HL-60 (cell line): ENCODE results near the gene METTL23.
"Not testable (repeated sequence)": the region's sequence is repeated elsewhere in the genome, so short reads cannot be mapped to it uniquely, and the experiment has no call there.

Experiments
- DNase-seq, 2 experiments: peaks; one replicate each; pipeline ENCODE4 v3.0.0-alpha.2; 2010 to 2020; ENCODE audit warnings: low read depth in 1 of 2, low spot score in 1 of 2
- H3K27ac ChIP-seq: fragments of 250-450 bp; sonication (Bioruptor Pico); replicated peaks from 2 replicates; pipeline ENCODE4 v1.5.1; 2020; ENCODE audit warnings: mild to moderate bottlenecking, moderate library complexity
- H3K27me3 ChIP-seq: fragments of 250-450 bp; sonication (Bioruptor Pico); 2 replicates; pipeline ENCODE4 v1.5.1; 2021; ENCODE audit warnings: mild to moderate bottlenecking, moderate library complexity; ENCODE audit not compliant: insufficient read depth, poor library complexity, severe bottlenecking
- H3K4me3 ChIP-seq: replicated peaks from 2 replicates; pipeline ENCODE4 v1.5.1; 2011; ENCODE audit warnings: mild to moderate bottlenecking, control low read depth, low read length; ENCODE audit not compliant: insufficient read depth
- GABPA ChIP-seq: IDR thresholded peaks from 2 replicates; pipeline ENCODE4 v1.6.1; 2012; ENCODE audit warnings: low read depth
- POLR2AphosphoS5 ChIP-seq: IDR thresholded peaks from 2 replicates; pipeline ENCODE4 v1.6.1; 2012; ENCODE audit warnings: low read depth
- SPI1 ChIP-seq: IDR thresholded peaks from 2 replicates; pipeline ENCODE4 v1.6.1; 2012; ENCODE audit warnings: low read depth, mild to moderate bottlenecking, borderline replicate concordance
- TF ChIP-seq, protein P1 (sequence below): IDR thresholded peaks from one replicate; pipeline ENCODE4 v1.5.1; 2011; ENCODE audit warnings: low read length, control low read depth, inconsistent platforms; ENCODE audit not compliant: insufficient read depth
- TF ChIP-seq, protein P2 (sequence below): IDR thresholded peaks from 2 replicates; pipeline ENCODE4 v1.6.1; 2012; ENCODE audit warnings: low read depth; ENCODE audit not compliant: insufficient replicate concordance

METTL23 gene

DNA sequence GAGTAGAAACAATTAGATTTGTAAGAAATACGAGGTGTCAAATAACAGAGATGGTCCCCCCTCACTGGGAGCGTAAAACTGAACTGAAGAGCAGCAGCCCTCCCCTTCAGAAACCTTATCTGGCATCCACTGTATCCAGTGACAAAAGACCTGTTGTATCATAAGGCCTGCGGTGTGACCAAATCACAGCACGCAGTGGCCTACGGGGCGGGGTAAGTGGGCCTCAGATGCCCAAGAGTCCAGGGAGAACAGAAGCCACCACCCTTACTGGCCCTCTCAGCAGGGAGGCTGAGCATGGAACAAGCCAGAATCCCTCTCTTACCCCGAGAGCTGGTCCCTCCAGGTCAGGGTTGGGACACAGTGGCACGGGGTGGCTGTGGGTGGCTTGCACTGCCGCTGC is 5.7 kb upstream of the METTL23 start:
- TF ChIP-seq SPI1 (no peak), GABPA (no peak), POLR2AphosphoS5 (no peak)
- TF ChIP-seq, protein P1, sequence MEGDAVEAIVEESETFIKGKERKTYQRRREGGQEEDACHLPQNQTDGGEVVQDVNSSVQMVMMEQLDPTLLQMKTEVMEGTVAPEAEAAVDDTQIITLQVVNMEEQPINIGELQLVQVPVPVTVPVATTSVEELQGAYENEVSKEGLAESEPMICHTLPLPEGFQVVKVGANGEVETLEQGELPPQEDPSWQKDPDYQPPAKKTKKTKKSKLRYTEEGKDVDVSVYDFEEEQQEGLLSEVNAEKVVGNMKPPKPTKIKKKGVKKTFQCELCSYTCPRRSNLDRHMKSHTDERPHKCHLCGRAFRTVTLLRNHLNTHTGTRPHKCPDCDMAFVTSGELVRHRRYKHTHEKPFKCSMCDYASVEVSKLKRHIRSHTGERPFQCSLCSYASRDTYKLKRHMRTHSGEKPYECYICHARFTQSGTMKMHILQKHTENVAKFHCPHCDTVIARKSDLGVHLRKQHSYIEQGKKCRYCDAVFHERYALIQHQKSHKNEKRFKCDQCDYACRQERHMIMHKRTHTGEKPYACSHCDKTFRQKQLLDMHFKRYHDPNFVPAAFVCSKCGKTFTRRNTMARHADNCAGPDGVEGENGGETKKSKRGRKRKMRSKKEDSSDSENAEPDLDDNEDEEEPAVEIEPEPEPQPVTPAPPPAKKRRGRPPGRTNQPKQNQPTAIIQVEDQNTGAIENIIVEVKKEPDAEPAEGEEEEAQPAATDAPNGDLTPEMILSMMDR = no peak
- TF ChIP-seq, protein P2, sequence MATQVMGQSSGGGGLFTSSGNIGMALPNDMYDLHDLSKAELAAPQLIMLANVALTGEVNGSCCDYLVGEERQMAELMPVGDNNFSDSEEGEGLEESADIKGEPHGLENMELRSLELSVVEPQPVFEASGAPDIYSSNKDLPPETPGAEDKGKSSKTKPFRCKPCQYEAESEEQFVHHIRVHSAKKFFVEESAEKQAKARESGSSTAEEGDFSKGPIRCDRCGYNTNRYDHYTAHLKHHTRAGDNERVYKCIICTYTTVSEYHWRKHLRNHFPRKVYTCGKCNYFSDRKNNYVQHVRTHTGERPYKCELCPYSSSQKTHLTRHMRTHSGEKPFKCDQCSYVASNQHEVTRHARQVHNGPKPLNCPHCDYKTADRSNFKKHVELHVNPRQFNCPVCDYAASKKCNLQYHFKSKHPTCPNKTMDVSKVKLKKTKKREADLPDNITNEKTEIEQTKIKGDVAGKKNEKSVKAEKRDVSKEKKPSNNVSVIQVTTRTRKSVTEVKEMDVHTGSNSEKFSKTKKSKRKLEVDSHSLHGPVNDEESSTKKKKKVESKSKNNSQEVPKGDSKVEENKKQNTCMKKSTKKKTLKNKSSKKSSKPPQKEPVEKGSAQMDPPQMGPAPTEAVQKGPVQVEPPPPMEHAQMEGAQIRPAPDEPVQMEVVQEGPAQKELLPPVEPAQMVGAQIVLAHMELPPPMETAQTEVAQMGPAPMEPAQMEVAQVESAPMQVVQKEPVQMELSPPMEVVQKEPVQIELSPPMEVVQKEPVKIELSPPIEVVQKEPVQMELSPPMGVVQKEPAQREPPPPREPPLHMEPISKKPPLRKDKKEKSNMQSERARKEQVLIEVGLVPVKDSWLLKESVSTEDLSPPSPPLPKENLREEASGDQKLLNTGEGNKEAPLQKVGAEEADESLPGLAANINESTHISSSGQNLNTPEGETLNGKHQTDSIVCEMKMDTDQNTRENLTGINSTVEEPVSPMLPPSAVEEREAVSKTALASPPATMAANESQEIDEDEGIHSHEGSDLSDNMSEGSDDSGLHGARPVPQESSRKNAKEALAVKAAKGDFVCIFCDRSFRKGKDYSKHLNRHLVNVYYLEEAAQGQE = no peak
- Histone ChIP-seq H3K27me3 (no peaks in the 10 kb centered on the region), H3K27ac (no peak overlapping the region), H3K4me3 (no peak overlapping the region)
- DNase-seq = no peak

DNA sequence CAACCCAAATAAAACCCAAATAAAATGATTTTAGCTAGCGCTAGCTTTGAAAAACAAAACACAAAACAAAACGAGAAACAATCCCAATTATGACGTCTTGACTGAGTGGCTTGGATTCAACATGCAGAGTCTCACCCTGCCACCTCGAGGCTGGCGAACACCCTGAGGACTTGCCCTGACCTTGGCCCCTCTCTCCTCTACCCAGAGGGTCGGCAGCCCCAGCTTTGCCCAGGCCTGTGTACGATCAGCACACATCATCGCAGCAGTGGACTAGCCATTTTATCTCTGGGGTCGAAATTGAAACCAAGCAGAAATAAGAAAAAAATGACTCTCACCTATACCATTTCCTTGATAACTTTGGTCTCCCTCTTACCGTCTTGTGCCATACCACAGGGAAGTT is 5.2 kb upstream of the METTL23 start:
- H3K4me3 ChIP-seq = no peak overlapping the region
- DNase-seq = no peak
- TF ChIP-seq GABPA (no peak), SPI1 (no peak), POLR2AphosphoS5 (no peak)
- TF ChIP-seq, protein P2 = no peak
- TF ChIP-seq, protein P1 = no peak
- H3K27me3 ChIP-seq = no peaks in the 10 kb centered on the region
- H3K27ac ChIP-seq = no peak overlapping the region

DNA sequence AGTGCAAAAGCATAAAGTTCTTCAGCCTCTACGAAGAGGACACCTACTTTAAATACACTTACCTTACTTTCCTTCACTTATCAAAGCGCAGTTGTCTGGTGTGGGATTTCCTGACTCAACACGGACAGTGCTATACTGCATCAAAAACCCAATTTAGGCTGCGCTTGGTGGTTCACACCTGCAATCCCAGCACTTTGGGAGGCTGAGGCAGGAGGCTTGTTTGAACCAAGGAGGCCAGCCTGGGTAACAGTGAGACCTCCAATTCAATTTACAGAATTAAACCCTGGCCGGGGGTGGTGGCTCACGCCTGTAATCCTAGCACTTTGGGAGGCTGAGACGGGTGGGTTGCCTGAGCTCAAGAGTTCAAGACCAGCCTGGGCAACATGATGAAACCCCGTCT is 4.4 kb upstream of the METTL23 start:
- Histone ChIP-seq H3K27ac (no peak overlapping the region), H3K27me3 (no peaks in the 10 kb centered on the region), H3K4me3 (no peak overlapping the region)
- TF ChIP-seq POLR2AphosphoS5 (no peak), SPI1 (no peak), GABPA (no peak)
- TF ChIP-seq, protein P2 = no peak
- TF ChIP-seq, protein P1 = no peak
- DNase-seq = no peak

DNA sequence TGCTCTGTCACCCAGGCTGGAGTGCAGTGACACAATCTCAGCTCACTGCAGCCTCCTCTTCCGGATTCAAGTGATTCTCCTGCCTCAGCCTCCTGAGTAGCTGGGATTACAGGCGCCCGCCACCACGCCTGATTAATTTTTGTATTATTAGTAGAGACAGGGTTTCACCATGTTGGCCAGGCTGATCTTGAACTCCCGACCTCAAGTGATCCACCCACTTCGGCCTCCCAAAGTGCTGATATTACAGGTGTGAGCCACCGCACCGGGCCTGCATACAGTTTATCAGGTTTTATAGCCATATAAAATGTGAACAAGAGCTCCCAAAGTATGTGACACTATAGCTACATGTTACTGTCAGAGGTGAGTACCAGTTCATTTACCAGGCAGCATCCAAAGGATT is 3.7 kb upstream of the METTL23 start:
- not testable (repeated sequence) for H3K27ac ChIP-seq, DNase-seq, H3K4me3 ChIP-seq, H3K27me3 ChIP-seq
